H9 (cell line): ENCODE results near the gene CHI3L2. TPM values are rescaled to one million over a fixed set of nuclear protein-coding genes. Genes with fewer than 3 reads are reported as not detected.

Source experiments
- DNase-seq: peaks from one replicate; pipeline ENCODE4 v3.0.0-alpha.2; 2017
- H2AFZ ChIP-seq: one replicate; pipeline ENCODE4 v1.6.1; 2013; ENCODE audit warnings: mild to moderate bottlenecking, low read length, control low read depth, moderate library complexity
- H2AK5ac ChIP-seq: 2 replicates; pipeline ENCODE4 v1.6.1; 2013; ENCODE audit warnings: low read length, control low read depth, mixed read lengths; ENCODE audit not compliant: insufficient read length
- H2BK120ac ChIP-seq: one replicate; pipeline ENCODE4 v1.6.1; 2013; ENCODE audit warnings: low read depth, mild to moderate bottlenecking, low read length, control low read depth, inconsistent platforms; ENCODE audit not compliant: poor library complexity, severe bottlenecking
- H2BK12ac ChIP-seq: 2 replicates; pipeline ENCODE4 v1.6.1; 2013; ENCODE audit warnings: low read length, control low read depth, mixed read lengths, low read depth; ENCODE audit not compliant: insufficient read length
- H2BK15ac ChIP-seq: 2 replicates; pipeline ENCODE4 v1.6.1; 2013; ENCODE audit warnings: low read depth, low read length, control low read depth
- H2BK20ac ChIP-seq: one replicate; pipeline ENCODE4 v1.6.1; 2013; ENCODE audit warnings: low read depth, mild to moderate bottlenecking, low read length, control low read depth, inconsistent platforms; ENCODE audit not compliant: poor library complexity, severe bottlenecking
- H2BK5ac ChIP-seq: 2 replicates; pipeline ENCODE4 v1.6.1; 2013; ENCODE audit warnings: low read length, control low read depth, mixed read lengths; ENCODE audit not compliant: insufficient read length
- H3K14ac ChIP-seq: 2 replicates; pipeline ENCODE4 v1.6.1; 2013; ENCODE audit warnings: low read length, control low read depth; ENCODE audit not compliant: insufficient read depth
- H3K18ac ChIP-seq: 2 replicates; pipeline ENCODE4 v1.6.1; 2013; ENCODE audit warnings: low read depth, mild to moderate bottlenecking, mixed read lengths, low read length, control low read depth; ENCODE audit not compliant: insufficient read length
- H3K23ac ChIP-seq: 2 replicates; pipeline ENCODE4 v1.6.1; 2013; ENCODE audit warnings: low read length, control low read depth, mixed read lengths, low read depth; ENCODE audit not compliant: insufficient read length
- H3K23me2 ChIP-seq: 2 replicates; pipeline ENCODE4 v1.6.1; 2013; ENCODE audit warnings: low read depth, mild to moderate bottlenecking, mixed read lengths, low read length, control low read depth; ENCODE audit not compliant: insufficient read length, poor library complexity, severe bottlenecking
- H3K27ac ChIP-seq: 2 replicates; pipeline ENCODE4 v1.5.1; 2013; ENCODE audit warnings: low read length, control low read depth, mixed read lengths, low read depth; ENCODE audit not compliant: insufficient read length
- H3K27me3 ChIP-seq: 2 replicates; pipeline ENCODE4 v1.6.1; 2013; ENCODE audit warnings: low read length, control low read depth, inconsistent platforms; ENCODE audit not compliant: insufficient read depth
- H3K4ac ChIP-seq: 2 replicates; pipeline ENCODE4 v1.6.1; 2013; ENCODE audit warnings: low read depth, mild to moderate bottlenecking, control low read depth, inconsistent platforms, low read length, moderate library complexity
- H3K4me1 ChIP-seq: 2 replicates; pipeline ENCODE4 v1.6.1; 2013; ENCODE audit warnings: low read length, control low read depth, inconsistent platforms; ENCODE audit not compliant: insufficient read depth
- H3K4me2 ChIP-seq: 2 replicates; pipeline ENCODE4 v1.6.1; 2013; ENCODE audit warnings: low read length, control low read depth, mixed read lengths; ENCODE audit not compliant: insufficient read length, insufficient read depth
- H3K56ac ChIP-seq: 2 replicates; pipeline ENCODE4 v1.6.1; 2013; ENCODE audit warnings: low read depth, mild to moderate bottlenecking, mixed read lengths, low read length, control low read depth; ENCODE audit not compliant: insufficient read length
- H3K79me1 ChIP-seq: 2 replicates; pipeline ENCODE4 v1.6.1; 2013; ENCODE audit warnings: low read depth, mild to moderate bottlenecking, moderate library complexity, low read length, control low read depth, inconsistent platforms; ENCODE audit not compliant: insufficient read depth, poor library complexity, severe bottlenecking
- H3K79me2 ChIP-seq: 2 replicates; pipeline ENCODE4 v1.6.1; 2013; ENCODE audit warnings: low read length, control low read depth, inconsistent platforms; ENCODE audit not compliant: insufficient read depth
- H3K9ac ChIP-seq: 2 replicates; pipeline ENCODE4 v1.6.1; 2013; ENCODE audit warnings: low read length, control low read depth, mixed read lengths; ENCODE audit not compliant: insufficient read length; ENCODE audit errors: extremely low read depth
- H3K9me3 ChIP-seq: one replicate; pipeline ENCODE4 v1.6.1; 2013; ENCODE audit warnings: low read depth, low read length, inconsistent platforms; ENCODE audit not compliant: control insufficient read depth
- H3T11ph ChIP-seq: one replicate; pipeline ENCODE4 v1.6.1; 2013; ENCODE audit warnings: mild to moderate bottlenecking, low read length, control low read depth, inconsistent platforms
- H4K20me1 ChIP-seq: one replicate; pipeline ENCODE4 v1.6.1; 2013; ENCODE audit not compliant: control insufficient read depth, insufficient read length, insufficient read depth
- H4K5ac ChIP-seq: 2 replicates; pipeline ENCODE4 v1.6.1; 2013; ENCODE audit warnings: low read depth, mild to moderate bottlenecking, mixed read lengths, low read length, control low read depth; ENCODE audit not compliant: insufficient read length
- H4K8ac ChIP-seq: replicated peaks from 2 replicates; pipeline ENCODE4 v1.6.1; 2013; ENCODE audit warnings: low read length, control low read depth, mixed read lengths, low read depth; ENCODE audit not compliant: insufficient read length
- H4K91ac ChIP-seq: 2 replicates; pipeline ENCODE4 v1.6.1; 2013; ENCODE audit warnings: low read depth, mild to moderate bottlenecking, moderate library complexity, mixed read lengths, low read length, control low read depth; ENCODE audit not compliant: insufficient read length
- H3K27ac Mint-ChIP-seq, 3 experiments: 2 replicates in 2 of 3; 3 replicates in 1 of 3; pipeline ENCODE4 v1.8.0; 2020 to 2021; ENCODE audit warnings: mixed read lengths in 3 of 3, mild to moderate bottlenecking in 1 of 3, moderate library complexity in 1 of 3
- H3K27me3 Mint-ChIP-seq: 2 replicates; pipeline ENCODE4 v1.8.0; 2021; ENCODE audit warnings: low read depth, mild to moderate bottlenecking, moderate library complexity, mixed read lengths
- H3K36me3 Mint-ChIP-seq, 3 experiments: 2 replicates in 2 of 3; 3 replicates in 1 of 3; pipeline ENCODE4 v1.8.0; 2020 to 2021; ENCODE audit warnings: low read depth in 3 of 3, mixed read lengths in 3 of 3; ENCODE audit not compliant: insufficient read depth in 1 of 3
- H3K4me1 Mint-ChIP-seq, 2 experiments: 2 replicates each; pipeline ENCODE4 v1.8.0; 2020; ENCODE audit warnings: mixed read lengths in 2 of 2
- H3K4me3 Mint-ChIP-seq, 2 experiments: 2 replicates in 1 of 2; 3 replicates in 1 of 2; pipeline ENCODE4 v1.8.0; 2020 to 2021; ENCODE audit warnings: mild to moderate bottlenecking in 2 of 2, mixed read lengths in 2 of 2, moderate library complexity in 1 of 2
- H3K9me3 Mint-ChIP-seq, 2 experiments: 2 replicates in 1 of 2; 3 replicates in 1 of 2; pipeline ENCODE4 v1.8.0; 2020; ENCODE audit warnings: mild to moderate bottlenecking in 2 of 2, mixed read lengths in 2 of 2, moderate library complexity in 1 of 2
- CTCF ChIP-seq: fragments of 200-600 bp; sonication (generic); conservative IDR thresholded peaks from 3 replicates; pipeline ENCODE4 v1.8.0; 2021; ENCODE audit warnings: antibody characterized with exemption, mild to moderate bottlenecking
- WGBS: extraction: QIAGEN DNeasy Blood & Tissue Kit; methylation state at CpG from one replicate; pipeline ENCODE4 v1.1.7; 2013; ENCODE audit warnings: missing lambda C conversion rate, low lambda C conversion rate, mixed read lengths; ENCODE audit not compliant: insufficient read length; ENCODE audit errors: extremely low coverage; 5-methylcytosine and 5-hydroxymethylcytosine counted together
- total RNA-seq: library from RNA; stranded (reverse); gene quantifications from 2 replicates; pipeline ENCODE4 v1.2.1, GENCODE V29; 2021

Gene CHI3L2
- total RNA-seq, 1 experiment from 2014 or later: not detected

- no peaks in the 10 kb centered on the region for H3K9me3 Mint-ChIP-seq
These were observed 44.0 kb upstream of the CHI3L2 start for GRCh38 chr1:111183308-111184069.

More at GRCh38 chr1:111183308-111184069, 44.0 kb upstream of the CHI3L2 start:
- Mint-ChIP-seq H3K27ac (no peak overlapping the region), H3K4me3 (no peak overlapping the region), H3K27me3 (no peaks in the 10 kb centered on the region), H3K4me1 (no peaks in the 10 kb centered on the region), H3K36me3 (peaks cover 15 to 47% (median 31%) of the 10 kb centered on the region in 3 experiments; a peak in 6 of 7 replicates)
- Histone ChIP-seq H3T11ph (no peak overlapping the region), H3K79me1 (no peaks in the 10 kb centered on the region), H4K5ac (no peak overlapping the region), H2BK20ac (no peak overlapping the region), H3K4me2 (no peak overlapping the region), H3K27ac (no peak overlapping the region), H3K4me1 (no peaks in the 10 kb centered on the region), H2BK12ac (no peak overlapping the region), H3K23ac (no peak overlapping the region), H3K4ac (no peak overlapping the region), H2AFZ (no peak overlapping the region), H4K91ac (no peak overlapping the region), H3K27me3 (no peaks in the 10 kb centered on the region), H4K20me1 (no peaks in the 10 kb centered on the region), H3K23me2 (no peaks in the 10 kb centered on the region), H2BK120ac (no peak overlapping the region), H3K56ac (no peak overlapping the region), H3K79me2 (no peaks in the 10 kb centered on the region), H2BK15ac (no peak overlapping the region), H3K14ac (no peak overlapping the region), H3K18ac (no peak overlapping the region), H2BK5ac (no peak overlapping the region), H2AK5ac (no peak overlapping the region), H3K9me3 (no peaks in the 10 kb centered on the region), H4K8ac (no peak overlapping the region), H3K9ac (no peak overlapping the region)
- no peak for TF ChIP-seq CTCF
- DNase-seq: no peak
- WGBS: no CpG with 5 or more reads among the region's 6 CpGs
